GM18499 (cell line): ENCODE results near the gene ZC3H12A.

ENCODE experiments used
- ATAC-seq: cut with Tn5 transposase; IDR thresholded peaks from one replicate; pipeline ENCODE4 v1.9.1; 2021; ENCODE audit warnings: moderate number of reproducible peaks; ENCODE audit not compliant: insufficient read depth, unreplicated experiment

ZC3H12A gene

DNA sequence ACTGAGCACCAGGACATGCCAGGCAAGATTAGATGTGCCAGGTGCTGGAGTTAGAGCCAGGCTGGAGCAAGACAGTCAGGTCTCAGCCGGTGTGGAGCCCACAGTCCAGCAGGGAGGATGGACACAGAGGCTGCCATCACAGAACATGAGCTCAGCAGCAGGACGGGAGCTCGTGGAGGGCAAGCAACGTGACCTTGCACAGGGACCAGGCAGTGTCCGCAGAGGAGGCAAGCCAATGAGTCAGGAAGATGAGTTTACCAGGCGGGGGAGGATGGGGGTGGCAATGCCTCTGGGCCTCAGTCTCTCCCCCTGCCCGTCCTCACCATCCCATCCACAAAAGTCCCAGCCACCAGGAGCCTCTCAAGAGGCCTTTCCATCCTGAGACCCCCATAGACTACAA, 20.7 kb upstream of the ZC3H12A start:
- no peak for ATAC-seq

DNA sequence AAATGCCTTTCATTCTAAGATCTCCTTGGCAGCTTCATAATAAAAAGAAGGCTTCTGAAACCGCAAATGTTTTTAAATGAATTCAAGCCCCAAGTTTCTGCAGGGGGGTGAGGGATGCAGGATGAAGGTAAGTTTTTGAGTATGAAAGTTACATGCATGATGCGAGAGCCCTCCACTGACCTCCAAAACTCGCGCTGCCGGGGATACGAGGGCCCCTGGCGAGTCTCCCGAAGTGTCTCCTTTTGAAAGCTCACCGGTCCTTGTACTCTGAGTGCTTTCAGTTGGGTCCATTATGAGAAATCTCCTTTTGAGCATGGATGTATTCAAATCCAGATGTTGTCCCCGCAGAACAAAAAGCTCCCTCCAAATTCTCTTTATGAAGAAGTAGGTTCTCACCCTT, 18.9 kb upstream of the ZC3H12A start:
- ATAC-seq = no peak

DNA sequence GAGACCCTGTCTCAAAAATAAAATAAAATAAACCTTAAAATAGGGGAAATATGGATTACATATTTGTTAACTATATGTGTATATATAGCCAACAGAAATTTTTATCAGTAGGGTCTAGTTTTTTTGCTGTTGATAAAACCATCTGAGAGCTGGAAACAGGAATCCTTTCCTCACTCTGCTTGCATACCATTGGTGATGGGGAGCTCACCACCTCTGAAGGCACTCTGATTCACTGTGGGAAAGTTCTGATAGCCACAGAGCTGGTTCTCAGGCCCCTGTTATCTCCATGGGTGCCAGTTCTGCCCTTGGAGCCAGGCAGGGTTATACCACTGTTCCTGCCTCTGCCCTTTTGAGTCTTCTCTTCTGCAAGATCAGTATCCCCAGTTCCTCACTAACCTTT, 17.8 kb upstream of the ZC3H12A start:
- ATAC-seq = no peak

DNA sequence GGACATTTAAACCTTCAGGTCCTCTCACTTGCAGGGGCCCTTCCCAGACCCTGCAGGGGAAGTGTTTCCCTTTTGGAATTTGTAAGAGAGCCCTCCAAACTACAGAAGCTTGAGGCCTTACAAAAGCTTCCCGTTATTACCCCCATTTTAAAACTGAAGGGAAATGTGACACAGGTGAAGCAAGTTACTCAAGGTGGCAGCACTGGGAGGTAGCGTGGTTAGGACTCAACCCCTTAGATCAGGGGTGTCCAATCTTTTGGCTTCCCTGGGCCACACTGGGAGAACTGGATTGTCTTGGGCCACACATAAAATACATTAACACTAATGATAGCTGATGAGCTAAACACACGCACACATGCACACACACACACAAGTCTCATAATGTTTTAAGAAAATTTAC, 15.8 kb upstream of the ZC3H12A start:
- ATAC-seq = no peak

DNA sequence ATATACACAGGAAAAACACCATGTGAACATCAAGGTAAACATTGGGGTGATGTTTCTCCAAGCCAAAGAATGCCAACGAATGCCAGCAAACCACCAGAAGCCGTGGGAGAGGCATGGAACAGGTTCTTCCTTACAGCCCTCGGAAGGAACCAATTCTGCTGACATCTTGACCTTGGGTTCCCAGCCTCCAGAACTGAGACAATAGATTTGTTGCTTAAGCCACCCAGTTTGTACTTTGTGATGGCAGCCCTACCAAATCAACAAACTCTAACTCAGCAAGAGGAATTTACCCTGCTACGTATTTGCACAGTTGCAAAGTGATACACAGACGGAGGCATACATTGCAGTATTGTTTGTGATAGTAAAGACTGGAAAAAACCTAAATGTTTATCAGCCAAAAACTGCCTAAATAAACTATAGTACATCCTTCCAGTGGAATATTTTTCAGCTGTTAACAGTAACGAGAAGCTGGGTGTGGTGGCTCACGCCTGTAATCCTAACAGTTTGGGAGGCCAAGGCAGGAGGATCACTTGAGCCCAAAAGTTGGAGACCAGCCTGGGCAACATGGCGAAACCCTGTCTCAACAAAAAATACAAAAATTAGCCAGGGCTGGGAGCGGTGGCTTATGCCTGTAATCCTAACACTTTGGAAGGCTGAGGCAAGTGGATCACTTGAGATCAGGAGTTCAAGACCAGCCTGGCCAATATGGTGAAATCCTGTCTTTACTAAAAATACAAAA, 12.5 kb upstream of the ZC3H12A start:
- ATAC-seq = no peak

DNA sequence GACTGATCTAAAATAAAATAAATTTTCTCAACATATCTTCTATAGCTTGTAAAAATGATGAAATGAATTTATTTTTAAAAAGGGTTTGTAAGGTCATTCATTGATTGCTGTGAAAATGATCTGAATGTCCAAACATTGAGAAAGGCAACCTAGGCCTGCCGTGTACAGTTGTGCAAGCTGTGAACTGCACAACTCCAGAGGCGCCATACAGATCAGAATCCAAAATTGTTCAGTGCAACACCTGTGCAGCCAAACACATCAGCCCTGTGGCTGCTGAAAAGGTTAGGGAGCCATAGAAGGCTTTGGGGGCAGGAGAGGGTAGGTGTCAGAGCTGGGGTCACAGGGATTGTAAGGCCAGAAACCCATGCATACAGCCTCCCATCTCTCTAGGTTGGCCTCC, 9.9 kb upstream of the ZC3H12A start:
- ATAC-seq = no peak

DNA sequence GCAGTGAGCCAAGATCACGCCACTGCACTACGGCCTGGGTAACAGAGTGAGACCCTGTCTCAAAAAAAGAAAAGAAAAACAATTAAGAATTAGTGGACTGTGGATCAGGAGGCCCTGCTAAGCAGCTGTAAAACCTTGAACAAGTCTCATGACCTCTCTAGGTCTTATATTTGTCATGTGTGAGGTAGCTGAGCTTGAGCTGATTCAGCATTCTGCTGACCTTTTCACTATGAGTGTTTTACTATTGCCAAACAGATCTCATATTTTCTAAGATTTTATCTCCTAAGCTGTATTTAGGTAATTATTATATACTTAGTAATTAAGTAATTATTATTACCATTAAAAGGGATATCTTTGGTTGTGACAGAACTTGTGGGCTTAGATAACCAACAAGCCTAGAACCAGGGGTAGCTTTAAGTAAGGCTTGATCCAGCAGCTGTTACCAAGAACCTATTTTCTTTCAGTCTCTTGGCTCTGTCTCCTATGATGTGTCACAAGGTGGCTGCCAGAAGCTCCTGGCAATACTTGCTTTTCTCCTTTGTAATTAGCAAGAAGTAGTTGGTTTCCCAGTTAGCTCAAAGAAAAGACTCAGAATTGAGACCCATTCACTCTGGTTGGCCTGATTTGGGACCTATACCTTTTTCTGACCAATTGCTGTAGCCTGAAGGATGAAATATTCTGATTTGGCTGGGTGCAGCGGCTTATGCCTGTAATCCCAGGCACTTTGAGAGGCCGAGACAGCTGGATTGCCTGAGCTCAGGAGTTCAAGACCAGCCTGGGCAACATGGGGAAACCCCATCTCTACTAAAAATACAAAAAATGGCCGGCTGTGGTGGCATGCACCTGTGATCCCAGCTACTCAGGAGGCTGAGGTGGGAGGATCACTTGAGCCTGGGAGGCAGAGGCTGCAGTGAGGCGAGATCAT, 8.5 kb upstream of the ZC3H12A start:
- no peak for ATAC-seq

DNA sequence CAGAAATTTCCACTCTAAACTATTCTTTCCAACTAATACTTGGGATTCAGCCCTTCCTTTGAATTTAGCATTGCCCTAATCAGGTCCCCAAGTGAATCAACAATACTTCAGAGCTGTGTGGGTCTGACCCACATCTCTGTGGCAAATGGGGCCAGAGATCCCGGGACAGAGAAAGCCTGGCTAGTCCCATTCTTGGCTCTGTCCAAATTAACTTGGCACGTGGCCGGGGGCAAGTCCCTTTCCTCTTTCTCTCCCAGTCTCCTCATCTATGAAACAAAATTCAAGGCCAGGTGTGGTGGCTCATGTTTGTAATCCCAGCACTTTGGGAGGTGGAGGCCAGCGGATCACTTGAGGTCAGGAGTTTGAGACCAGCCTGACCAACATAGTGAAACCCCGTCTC, 6.3 kb upstream of the ZC3H12A start:
- no peak for ATAC-seq

DNA sequence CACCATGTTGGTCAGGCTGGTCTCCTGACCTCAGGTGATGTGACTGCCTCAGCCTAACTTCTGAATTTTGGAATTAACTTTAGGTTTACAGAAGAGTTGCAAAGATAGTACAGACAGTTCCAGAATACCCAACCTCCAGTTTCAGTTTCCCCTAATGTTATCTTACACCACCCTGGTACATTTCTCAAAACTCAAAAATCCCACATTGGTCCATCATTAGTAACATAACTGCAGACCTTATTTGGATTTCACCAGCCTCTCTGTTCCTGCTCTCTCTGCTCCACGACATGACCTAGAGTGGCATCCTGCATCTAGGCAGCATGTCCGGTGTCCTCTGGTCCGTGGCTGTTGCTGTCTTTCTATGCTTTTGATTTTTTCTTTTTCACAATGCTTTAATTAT, 5.0 kb upstream of the ZC3H12A start:
- ATAC-seq = no peak

DNA sequence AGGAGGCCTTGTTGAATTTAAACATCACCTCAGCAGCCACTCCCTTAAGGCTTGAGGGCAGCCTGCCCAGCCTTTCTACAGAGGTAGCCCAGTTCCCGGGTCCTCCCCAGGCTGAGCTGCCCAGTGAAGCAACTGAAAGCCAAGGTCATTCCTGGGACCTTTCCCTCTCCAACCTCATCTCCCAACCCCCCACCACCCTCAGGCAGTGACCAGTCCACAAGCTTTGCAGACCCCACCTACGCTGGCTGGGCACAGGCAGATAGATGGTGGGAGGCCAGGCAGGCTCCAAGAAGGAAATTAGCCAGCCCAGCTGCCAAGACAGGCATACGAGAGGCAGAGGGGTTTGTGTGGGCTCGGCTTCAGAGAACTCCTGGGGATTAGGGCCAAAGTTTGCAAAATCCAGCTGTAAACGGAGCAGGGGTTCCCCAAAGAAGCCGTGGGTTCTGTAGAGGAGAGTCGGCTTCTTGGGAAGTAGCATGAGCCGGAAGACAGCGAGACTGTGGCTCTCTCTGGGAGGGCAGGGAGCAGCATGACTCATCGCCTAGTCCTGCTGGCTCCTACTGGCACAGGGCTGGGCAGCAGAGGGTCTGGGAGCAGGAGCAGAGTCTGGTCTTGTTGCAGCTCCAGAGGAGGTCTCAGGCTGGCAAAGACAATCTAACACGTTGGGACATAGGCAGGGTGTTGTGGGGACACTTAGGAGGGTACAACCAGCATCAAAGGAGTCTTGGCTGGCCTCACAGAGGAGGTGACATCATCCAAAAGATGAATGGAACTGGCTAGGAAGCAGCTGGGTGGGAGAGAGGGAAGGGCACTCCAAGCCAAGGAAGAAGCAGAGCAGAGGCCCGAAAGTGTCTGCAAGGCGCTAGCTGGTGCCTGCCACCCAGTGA, 2.8 kb upstream of the ZC3H12A start:
- no peak for ATAC-seq

DNA sequence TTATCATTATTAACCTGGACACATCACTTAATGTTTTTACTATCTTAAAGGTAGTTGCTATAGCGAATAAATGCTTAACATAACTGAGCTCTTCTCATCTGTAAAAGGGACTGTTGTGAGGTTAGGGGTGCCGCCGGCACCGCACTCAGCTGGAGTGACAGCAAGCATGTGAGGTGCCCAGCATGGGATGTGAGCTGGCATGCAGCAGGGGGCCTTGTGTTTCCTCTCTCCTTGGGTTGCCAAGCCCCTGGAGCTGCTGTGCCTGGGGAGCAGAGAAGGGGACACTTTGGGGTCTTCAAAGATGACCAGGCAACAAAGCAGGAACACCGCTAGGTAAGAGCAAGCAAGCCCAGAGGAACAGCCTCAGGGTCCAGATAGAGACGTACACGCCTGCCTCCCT, 2.1 kb upstream of the ZC3H12A start:
- no peak for ATAC-seq

DNA sequence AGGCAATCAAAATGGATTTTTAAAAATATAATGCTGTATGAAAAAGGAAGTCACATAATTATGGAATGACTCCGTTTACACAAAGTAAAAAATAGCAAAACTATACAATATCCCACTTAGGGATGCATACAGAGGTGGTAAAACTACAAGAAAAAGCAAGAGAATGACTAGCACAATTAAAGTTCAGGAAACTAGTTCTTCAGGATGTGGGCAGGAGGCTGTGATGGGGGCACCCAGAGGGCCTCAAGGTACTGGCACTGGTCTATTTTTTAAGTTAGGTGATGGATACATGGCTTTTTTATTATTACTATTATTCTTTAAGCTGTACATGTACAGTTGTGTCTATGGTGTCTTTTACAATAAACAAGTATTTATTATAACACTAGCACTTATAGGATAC, 1.4 kb upstream of the ZC3H12A start:
- ATAC-seq = no peak

DNA sequence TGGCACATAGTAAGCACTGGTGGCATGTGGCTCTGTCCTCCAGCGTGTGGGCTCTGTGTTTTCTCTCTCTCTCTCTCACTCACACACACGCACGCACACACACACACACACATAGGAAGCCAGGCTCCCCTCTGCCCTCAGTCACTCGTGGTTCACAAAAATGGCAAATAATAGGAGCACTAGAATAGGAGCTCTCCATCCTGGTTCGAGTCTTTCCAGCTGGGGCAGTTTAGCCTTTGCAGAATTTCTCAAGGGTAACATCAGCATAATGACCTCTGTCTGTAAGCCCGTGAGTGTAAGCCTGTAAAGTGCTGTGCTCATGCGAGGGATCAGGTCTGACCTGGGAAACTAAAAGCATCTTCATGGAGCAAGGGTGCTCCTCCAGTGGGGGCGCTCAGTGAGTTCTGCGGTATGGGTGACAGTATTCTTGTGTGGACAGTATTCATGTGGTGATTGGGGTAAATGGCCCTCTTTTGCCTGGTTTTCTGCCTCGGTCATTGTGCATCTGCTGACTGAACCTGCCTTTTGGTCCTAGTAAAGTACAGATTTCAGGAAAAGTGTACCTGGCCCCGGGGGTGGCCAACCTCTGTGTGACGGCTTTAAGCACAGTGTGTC, 842 bp upstream of the ZC3H12A start:
- no peak for ATAC-seq

DNA sequence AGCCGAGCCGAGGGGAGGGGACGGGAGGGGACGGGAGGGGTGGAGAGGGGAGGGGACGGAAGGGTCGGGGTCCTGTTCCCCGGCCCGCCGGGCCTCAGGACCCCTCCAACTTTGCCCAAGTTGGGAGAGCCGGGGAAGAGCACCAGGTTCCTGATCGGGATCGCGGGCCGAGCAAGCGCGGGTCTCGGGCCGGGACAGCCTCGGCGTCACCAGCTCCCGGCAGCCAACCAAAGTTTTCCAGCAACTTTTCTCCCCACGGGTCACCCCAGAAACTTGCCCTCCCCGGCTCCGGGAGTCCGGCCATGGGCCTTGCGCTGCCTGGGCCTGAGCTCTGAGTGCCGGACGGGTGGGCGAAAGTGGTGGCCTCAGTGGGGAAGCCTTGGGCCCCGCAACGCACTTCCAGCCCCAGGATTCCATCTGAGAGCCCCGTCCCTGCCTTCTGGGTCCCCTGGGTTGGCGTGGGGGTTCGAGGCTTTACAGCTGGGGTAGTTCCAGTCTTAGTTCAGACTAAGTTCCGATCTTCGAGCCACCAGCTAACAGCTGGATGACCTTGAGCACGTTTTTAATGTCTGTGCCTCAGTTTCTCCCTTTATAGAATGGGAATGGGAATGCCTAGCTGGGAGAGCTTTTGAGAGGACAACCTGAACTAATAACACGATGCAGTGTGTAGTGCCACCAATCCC, 458 bp downstream of the ZC3H12A start:
- ATAC-seq = no peak

DNA sequence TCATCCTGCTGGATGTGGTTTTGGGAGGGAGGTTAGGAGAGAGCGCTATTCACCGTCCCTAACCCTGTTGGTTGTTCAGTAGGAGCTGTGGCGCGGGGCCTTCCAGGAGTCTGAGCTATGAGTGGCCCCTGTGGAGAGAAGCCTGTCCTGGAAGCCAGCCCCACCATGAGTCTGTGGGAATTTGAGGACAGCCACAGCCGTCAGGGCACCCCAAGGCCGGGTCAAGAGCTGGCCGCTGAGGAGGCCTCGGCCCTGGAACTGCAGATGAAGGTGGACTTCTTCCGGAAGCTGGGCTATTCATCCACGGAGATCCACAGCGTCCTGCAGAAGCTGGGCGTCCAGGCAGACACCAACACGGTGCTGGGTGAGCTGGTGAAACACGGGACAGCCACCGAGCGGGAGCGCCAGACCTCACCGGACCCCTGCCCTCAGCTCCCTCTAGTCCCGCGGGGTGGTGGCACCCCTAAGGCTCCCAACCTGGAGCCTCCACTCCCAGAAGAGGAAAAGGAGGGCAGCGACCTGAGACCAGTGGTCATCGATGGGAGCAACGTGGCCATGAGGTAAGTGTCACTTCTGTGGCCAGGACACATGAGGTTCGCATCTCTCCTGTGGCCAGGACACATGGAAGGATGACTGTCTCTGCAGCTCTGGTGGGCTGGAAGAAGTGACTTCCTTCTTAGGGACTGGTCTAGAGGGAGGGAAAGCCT, 1.2 kb downstream of the ZC3H12A start:
- no peak for ATAC-seq

DNA sequence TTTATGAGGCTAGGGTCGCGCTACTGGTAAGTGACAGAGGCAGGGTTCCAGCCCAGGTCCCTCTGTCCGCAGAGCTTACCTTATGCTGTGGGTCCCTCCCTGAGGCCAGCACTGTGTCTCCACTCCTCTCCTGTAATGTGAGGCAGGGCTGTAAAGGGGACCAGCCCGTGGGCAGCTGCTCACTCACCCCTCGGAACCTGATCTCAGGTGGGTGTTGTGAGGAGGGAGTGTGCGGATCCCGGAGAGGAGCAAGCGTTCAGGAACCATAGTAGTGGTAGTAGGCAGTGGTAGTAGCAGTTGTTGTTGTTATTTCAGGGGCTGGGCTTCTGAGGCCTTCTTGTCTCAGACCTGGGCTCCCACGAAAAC, 1.7 kb downstream of the ZC3H12A start:
- ATAC-seq = no peak

DNA sequence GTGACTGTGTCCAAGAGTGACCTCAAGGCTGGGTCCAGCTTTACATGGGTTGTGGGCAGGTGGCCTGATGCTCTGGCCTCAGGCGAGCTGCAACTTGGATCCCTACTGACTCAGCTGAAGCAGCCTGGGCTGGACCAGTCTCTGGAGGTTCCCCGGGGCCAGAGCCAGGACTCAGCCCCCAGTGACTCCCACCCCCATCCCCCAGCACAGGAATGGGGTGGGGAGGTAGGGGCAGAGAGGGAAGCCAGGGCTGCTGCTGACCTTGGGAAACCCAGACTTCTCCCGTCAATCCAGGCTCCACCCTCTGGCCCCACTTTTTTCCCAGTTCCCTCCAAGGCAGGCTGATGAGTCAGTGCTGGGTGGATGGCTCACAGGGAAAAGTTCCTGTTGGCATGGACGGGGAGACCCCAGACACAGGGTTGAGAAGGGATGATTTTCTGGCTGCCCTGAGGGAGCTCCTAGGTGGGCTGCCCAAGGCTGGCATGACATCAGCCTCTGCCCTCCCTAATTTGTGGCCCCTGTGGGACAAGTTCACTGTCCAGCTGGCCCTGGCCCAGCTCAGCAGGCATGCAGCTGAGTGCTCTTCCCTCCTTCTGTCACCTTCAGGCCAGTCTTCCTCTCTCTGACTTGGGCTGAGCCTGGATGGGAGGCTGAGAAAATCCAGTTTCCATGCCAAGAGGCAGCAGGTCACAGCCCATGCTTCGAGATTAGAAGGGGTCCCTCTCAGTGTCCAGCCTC, 2.2 kb downstream of the ZC3H12A start:
- no peak for ATAC-seq

DNA sequence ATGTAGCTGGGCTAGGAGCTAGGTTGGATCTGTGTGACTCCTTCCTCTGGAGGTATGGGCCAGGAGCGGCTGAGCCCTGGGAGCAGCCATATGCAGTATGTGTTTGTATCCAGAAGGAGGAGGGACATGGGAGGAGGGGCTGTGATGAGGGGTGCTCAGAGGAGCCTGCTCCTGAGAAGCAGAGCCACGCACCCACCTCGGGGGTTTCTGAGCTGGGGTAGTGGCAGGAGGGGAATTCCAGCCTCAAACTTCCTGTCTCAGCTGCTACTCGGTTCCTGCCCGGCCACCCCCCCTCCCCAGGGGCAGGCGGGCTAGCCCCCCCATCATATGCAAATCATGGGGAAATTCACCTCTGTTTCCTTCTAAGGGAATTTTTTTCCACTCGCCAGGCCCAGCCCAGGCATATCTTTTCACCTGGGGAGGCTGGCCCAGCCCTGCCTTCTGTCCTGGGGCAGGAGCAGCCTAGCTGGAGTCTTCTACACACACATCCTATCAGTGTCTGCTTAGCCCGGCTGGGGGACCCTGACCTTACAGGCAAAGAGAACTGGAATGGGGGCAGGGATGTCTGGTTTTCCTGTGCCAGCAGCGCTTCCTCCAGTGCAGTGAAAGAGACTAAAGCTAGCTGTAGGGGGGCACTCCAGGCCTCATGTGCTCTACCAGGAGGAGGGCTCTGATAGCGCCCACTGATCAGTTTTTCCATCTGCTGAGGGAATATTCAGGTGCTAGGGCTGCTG, 3.0 kb downstream of the ZC3H12A start:
- ATAC-seq = no peak
